Subcutaneous adipose tissue (tissue), 4 donors: ENCODE results near the gene TACSTD2. TPM values are rescaled to one million over a fixed set of nuclear protein-coding genes. Genes with fewer than 3 reads are reported as not detected.

Experiments
- total RNA-seq, 4 donors: library from RNA; depleted of rRNA; stranded (reverse); fragments of >200 nt; gene quantifications; one replicate each; pipeline ENCODE4 v1.1.0, GENCODE V29; 2016
- TF ChIP-seq, protein P1 (sequence below): fragments of 450-650 bp; IDR thresholded peaks from one replicate; pipeline ENCODE4 v1.5.1; 2016; ENCODE audit warnings: low read depth, mild to moderate bottlenecking, control low read depth, antibody characterized with exemption, moderate library complexity

The TACSTD2 gene
- total RNA-seq, 4 donors from 2014 or later: 0.51 to 2.1 (median 0.94) TPM

GRCh38 chr1:58586271-58586670, 9.2 kb upstream of the TACSTD2 start:
- TF ChIP-seq, protein P1, sequence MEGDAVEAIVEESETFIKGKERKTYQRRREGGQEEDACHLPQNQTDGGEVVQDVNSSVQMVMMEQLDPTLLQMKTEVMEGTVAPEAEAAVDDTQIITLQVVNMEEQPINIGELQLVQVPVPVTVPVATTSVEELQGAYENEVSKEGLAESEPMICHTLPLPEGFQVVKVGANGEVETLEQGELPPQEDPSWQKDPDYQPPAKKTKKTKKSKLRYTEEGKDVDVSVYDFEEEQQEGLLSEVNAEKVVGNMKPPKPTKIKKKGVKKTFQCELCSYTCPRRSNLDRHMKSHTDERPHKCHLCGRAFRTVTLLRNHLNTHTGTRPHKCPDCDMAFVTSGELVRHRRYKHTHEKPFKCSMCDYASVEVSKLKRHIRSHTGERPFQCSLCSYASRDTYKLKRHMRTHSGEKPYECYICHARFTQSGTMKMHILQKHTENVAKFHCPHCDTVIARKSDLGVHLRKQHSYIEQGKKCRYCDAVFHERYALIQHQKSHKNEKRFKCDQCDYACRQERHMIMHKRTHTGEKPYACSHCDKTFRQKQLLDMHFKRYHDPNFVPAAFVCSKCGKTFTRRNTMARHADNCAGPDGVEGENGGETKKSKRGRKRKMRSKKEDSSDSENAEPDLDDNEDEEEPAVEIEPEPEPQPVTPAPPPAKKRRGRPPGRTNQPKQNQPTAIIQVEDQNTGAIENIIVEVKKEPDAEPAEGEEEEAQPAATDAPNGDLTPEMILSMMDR: no peak

DNA sequence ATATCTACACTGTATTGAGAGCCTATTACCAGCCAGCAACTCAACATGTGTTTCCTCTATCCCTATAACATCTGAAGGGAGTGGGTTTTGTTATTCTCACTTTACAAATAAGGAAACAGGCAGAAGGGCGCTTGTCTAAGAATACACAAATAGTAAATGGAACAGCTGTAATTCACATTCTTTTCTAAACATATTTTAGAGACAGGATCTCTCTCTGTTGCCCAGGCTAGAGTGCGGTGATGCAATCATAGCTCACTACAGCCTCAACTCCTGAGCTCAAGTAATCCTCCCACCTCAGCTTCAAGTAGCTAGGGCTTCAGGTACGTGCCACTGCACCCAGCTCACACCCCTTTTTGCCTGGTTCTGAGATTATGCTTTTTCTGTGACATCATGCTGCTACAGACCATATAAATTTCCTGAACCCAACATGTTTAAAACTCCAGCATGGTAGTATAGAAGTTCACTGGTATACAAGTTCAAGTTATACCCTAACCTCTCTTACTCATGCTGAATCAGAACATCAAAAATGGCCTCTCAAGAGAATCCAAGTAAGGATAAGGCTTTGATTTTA, 8.6 kb upstream of the TACSTD2 start:
- TF ChIP-seq, protein P1: no peak

DNA sequence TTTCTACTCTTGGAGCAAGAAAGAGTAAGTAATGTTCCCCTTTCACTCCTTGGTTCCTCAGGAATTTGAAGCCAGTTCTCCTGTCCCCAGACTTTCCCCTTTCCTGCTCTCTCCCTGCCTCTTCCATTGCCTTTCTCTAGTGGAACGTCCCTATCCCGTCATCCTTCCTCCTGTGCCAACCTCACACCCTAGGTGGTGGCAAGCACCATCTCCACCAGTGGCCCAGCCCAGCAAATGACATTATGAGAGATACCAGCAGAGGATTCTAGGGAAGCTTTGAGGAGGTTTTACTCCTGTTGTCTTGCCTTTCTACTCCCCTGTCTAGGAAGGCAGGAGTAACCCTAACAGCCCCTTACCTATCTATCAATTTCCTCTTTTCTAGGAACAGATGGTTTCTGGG, 8.1 kb upstream of the TACSTD2 start:
- TF ChIP-seq, protein P1: no peak

DNA sequence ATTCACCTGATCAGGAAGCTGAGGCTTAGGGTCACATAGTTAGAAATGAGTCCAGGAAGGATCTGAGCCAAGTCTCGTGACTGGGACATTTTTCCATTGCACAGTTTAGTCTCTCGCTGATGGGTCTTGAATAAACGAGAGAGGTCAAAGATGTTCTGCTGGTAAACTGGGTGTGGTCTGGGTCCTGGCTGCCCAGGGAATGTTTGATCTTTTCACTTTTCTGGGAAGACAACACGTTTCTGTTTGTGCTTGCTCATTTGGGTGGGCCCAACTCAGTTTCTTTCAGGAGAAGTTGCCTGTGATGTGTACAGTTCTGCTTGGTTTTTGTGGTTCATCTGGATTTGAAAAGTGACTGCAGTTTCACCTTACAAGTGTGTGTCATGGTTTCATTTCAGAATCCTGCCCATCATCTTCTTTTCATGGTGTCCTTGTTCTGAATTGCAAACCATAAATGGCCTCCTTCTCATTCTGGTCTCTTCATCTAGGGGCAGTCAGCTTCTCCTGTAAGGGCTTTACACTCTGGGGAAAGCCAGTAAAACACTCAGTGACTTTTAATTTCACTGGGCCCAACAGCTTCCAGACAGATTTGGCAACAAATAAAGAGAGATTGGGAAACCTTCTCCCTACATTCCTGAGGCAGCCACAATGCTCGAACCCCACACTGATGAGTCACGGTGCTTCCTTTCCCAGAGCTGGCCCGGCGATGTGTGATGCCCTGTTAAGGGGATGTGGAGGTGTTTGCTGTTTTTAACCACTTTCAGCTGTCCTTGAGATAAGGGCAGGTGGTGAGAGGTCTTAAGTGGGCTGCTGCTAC, 7.2 kb upstream of the TACSTD2 start:
- TF ChIP-seq, protein P1: no peak

DNA sequence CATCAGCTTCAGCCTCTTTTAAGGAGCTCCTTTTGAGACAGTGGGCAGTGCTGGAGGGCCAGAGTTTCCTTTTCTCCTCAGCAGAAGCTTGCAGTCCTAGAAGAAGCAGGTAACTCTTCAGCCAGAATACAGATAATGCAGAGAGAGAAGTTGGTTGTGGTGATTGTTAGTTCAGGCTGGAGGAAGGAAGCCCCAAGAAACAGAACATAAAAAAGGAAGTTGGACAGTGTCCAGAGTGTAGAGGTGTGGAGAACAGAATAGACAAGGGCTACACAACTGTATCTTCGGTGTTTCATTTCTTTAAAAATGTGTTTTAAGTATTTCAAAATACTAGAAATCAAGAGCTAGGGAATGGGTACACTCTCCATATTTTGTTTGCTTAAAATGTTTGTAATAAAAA, 6.4 kb upstream of the TACSTD2 start:
- TF ChIP-seq, protein P1: no peak

GRCh38 chr1:58581641-58582040, 4.6 kb upstream of the TACSTD2 start:
- TF ChIP-seq, protein P1: no peak

DNA sequence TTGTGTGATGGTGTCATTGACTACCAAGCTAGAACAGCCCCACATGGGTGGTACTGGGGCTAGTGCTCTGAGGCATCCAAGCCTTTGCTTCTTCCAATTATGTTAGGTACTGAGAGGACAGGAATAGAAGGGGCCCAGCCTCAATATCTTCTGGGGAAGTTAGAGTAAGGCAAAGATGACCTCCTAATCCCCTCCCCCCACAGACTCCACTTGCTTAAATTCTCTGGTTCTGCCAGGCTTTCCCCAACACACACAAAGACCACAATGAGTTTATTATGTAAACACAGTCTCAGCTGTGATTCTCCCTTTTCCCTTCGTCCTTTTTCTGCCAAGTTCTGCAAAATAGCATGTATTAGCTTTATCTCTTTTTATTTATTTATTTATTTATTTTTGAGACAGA, 3.1 kb upstream of the TACSTD2 start:
- TF ChIP-seq, protein P1: no peak
